ENCODE data around the gene HOXB5. TPM values are rescaled to one million over a fixed set of nuclear protein-coding genes. Genes with fewer than 3 reads are reported as not detected.

The HOXB5 gene
- total RNA-seq, 2 donors from 2014 or later: 0.56 to 3.8 TPM

GRCh38 chr17:48579760-48580554 is 13.6 kb downstream of the HOXB5 start:
- ATAC-seq (ENCODE audit: insufficient number of reproducible peaks, low FRiP score, low read depth): no peak
- H3K9me3 ChIP-seq: no peaks in the 10 kb centered on the region
- peak overlapping the region; percentile 84 to 97 for H3K27ac ChIP-seq
- no peaks in the 10 kb centered on the region for H3K27me3 ChIP-seq (replicated peaks; ENCODE audit: insufficient read depth)
- H3K4me1 ChIP-seq (ENCODE audit: control insufficient read depth in 1 of 2, low read depth in 2 of 2): peaks cover 16 to 53% of the 10 kb centered on the region in 2 donors
- no peak for TF ChIP-seq CTCF (IDR thresholded peaks at IDR 0.05)
- DNase-seq (ENCODE audit: low spot score): no peak
- H3K36me3 ChIP-seq: no peaks in the 10 kb centered on the region
- peak overlapping the region; percentile 72 for H3K4me3 ChIP-seq

GRCh38 chr17:48579471-48579759 is 14.2 kb downstream of the HOXB5 start:
- no peaks in the 10 kb centered on the region for H3K36me3 ChIP-seq
- DNase-seq (ENCODE audit: low spot score) (no peak), ATAC-seq (ENCODE audit: insufficient number of reproducible peaks, low FRiP score, low read depth) (no peak)
- H3K27ac ChIP-seq: peak overlapping the region; percentile 84 to 97
- H3K4me1 ChIP-seq (ENCODE audit: control insufficient read depth in 1 of 2, low read depth in 2 of 2): peaks cover 17 to 56% of the 10 kb centered on the region in 2 donors
- no peak for TF ChIP-seq CTCF (IDR thresholded peaks at IDR 0.05)
- H3K4me3 ChIP-seq: peak overlapping the region; percentile 72
- no peaks in the 10 kb centered on the region for H3K9me3 ChIP-seq
- H3K27me3 ChIP-seq (replicated peaks; ENCODE audit: insufficient read depth): no peaks in the 10 kb centered on the region

GRCh38 chr17:48578616-48579470 is 14.7 kb downstream of the HOXB5 start:
- H3K36me3 ChIP-seq: no peaks in the 10 kb centered on the region
- H3K4me3 ChIP-seq: peak overlapping the region; percentile 72
- ATAC-seq (ENCODE audit: insufficient number of reproducible peaks, low FRiP score, low read depth) (no peak), DNase-seq (ENCODE audit: low spot score) (no peak)
- no peaks in the 10 kb centered on the region for H3K9me3 ChIP-seq
- peak overlapping the region; percentile 84 to 97 for H3K27ac ChIP-seq
- TF ChIP-seq CTCF (IDR thresholded peaks at IDR 0.05): no peak
- no peaks in the 10 kb centered on the region for H3K27me3 ChIP-seq (replicated peaks; ENCODE audit: insufficient read depth)
- H3K4me1 ChIP-seq (ENCODE audit: control insufficient read depth in 1 of 2, low read depth in 2 of 2): peaks cover 17 to 56% of the 10 kb centered on the region in 2 donors

DNA sequence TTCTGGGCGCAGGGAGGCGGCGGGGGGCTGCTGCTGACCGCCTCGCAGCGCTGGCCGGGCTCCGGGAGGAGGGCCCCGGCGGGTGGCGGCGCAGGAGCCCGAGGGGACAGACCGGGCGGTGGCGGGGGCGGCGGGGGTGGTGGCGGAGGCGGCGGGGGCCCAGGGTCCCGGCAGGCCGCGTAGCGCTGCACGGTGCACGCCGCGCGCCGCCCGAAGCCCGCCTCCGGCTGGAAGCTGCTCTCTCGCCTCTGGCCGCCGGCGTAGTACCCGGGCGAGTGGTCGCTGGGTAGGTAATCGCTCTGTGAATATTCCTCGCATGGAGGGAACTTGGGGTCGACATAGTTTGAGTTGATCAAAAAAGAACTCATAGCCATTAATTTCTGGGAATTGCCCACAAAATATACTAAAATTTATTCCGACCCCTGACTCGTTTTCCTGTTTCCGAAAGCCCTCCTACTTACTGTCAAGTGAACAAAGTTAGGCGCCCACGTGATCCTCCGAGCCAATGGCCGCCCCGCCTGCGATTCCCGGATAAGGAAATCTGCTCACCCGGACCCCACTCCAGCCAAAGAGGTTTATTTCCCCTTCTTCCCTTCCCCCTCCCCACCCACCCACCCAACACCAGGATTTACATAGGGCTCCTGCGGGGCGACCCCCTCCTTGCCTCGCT is 15.5 kb downstream of the HOXB5 start, which contains the start of gene HOXB4:
TSS of gene HOXB4 (minus strand) at position 405 of the 670 bp plus-strand sequence. CDS start at position 374, 31 bp downstream.
- H3K27ac ChIP-seq: peak within 1 kb of the TSS; percentile 89 to 97
- peak; percentile 64 for DNase-seq (ENCODE audit: low spot score)
- peak within 1 kb of the TSS; percentile 72 for H3K4me3 ChIP-seq
- H3K4me1 ChIP-seq (ENCODE audit: control insufficient read depth in 1 of 2, low read depth in 2 of 2): peaks cover 20 to 57% of the 10 kb centered on the region in 2 donors
- H3K27me3 ChIP-seq (replicated peaks; ENCODE audit: insufficient read depth): no peaks in the 10 kb centered on the region
- no peak for TF ChIP-seq CTCF (IDR thresholded peaks at IDR 0.05)
- no peaks in the 10 kb centered on the region for H3K9me3 ChIP-seq
- H3K36me3 ChIP-seq: no peaks in the 10 kb centered on the region
- ATAC-seq (ENCODE audit: insufficient number of reproducible peaks, low FRiP score, low read depth): no peak
